ENCODE measurements around the gene TCF4.

The TCF4 gene

GRCh38 chr18:55179425-55179824 lies 408.6 kb downstream of the TCF4 start:
- Histone ChIP-seq H3K4me3 (ENCODE audit: insufficient read depth, low read depth, low read length, poor library complexity, severe bottlenecking) (no peak overlapping the region), H3K36me3 (ENCODE audit: control insufficient read depth, insufficient read depth, low read length) (no peaks in the 10 kb centered on the region), H3K27ac (ENCODE audit: insufficient read depth, low read length, poor library complexity, severe bottlenecking) (no peak overlapping the region), H3K4me1 (ENCODE audit: control insufficient read depth, insufficient read depth, low read length, poor library complexity, severe bottlenecking) (no peaks in the 10 kb centered on the region), H3K27me3 (replicated peaks; ENCODE audit: control insufficient read depth, insufficient read depth, low read length, poor library complexity, severe bottlenecking) (no peaks in the 10 kb centered on the region), H3K9me3 (ENCODE audit: control insufficient read depth, low read length) (no peaks in the 10 kb centered on the region)
- no peak for DNase-seq

- H3K36me3 ChIP-seq (ENCODE audit: control insufficient read depth, insufficient read depth, low read length), result no peaks in the 10 kb centered on the region
- DNase-seq, result no peak
- no peak overlapping the region for H3K27ac ChIP-seq (ENCODE audit: insufficient read depth, low read length, poor library complexity, severe bottlenecking)
- H3K27me3 ChIP-seq (replicated peaks; ENCODE audit: control insufficient read depth, insufficient read depth, low read length, poor library complexity, severe bottlenecking), result no peaks in the 10 kb centered on the region
- H3K4me3 ChIP-seq (ENCODE audit: insufficient read depth, low read depth, low read length, poor library complexity, severe bottlenecking), result no peak overlapping the region
- no peaks in the 10 kb centered on the region for H3K9me3 ChIP-seq (ENCODE audit: control insufficient read depth, low read length)
- H3K4me1 ChIP-seq (ENCODE audit: control insufficient read depth, insufficient read depth, low read length, poor library complexity, severe bottlenecking), result no peaks in the 10 kb centered on the region
These were observed 414.7 kb downstream of the TCF4 start for GRCh38 chr18:55173291-55173690.
